HG02938 (cell line): ENCODE measurements around the gene VWA3A.
"Not testable (repeated sequence)": the region's sequence is repeated elsewhere in the genome, so short reads cannot be mapped to it uniquely, and the experiment has no call there.

Experiments used
- ATAC-seq: cut with Tn5 transposase; IDR thresholded peaks from one replicate; pipeline ENCODE4 v1.9.1; 2021; ENCODE audit warnings: mild to moderate bottlenecking, moderate library complexity; ENCODE audit not compliant: unreplicated experiment

Gene VWA3A

GRCh38 chr16:22088642-22089041 is 3.7 kb upstream of the VWA3A start:
- ATAC-seq: no peak

GRCh38 chr16:22089910-22090309 is 2.4 kb upstream of the VWA3A start:
- no peak for ATAC-seq

GRCh38 chr16:22091721-22092120 is 620 bp upstream of the VWA3A start:
- ATAC-seq: no peak

- no peak for ATAC-seq
Measured at GRCh38 chr16:22093331-22093730, 990 bp downstream of the VWA3A start.

- no peak for ATAC-seq
Measured at GRCh38 chr16:22093996-22094395, 1.7 kb downstream of the VWA3A start.

- no peak for ATAC-seq
Measured at GRCh38 chr16:22098405-22099255, 6.3 kb downstream of the VWA3A start.

- ATAC-seq: no peak
Measured at GRCh38 chr16:22099256-22099975, 7.1 kb downstream of the VWA3A start.

GRCh38 chr16:22103441-22103840 is 11.1 kb downstream of the VWA3A start:
- ATAC-seq: no peak

GRCh38 chr16:22109258-22109898 is 17.0 kb downstream of the VWA3A start:
- no peak for ATAC-seq

- ATAC-seq: not testable (repeated sequence)
Measured at GRCh38 chr16:22111629-22112028, 19.3 kb downstream of the VWA3A start.

- ATAC-seq: no peak
Measured at GRCh38 chr16:22116095-22116700, 23.9 kb downstream of the VWA3A start.

GRCh38 chr16:22117609-22118008 is 25.3 kb downstream of the VWA3A start:
- ATAC-seq: no peak

- no peak for ATAC-seq
Measured at GRCh38 chr16:22120440-22120839, 28.1 kb downstream of the VWA3A start.

GRCh38 chr16:22122239-22122638 is 29.9 kb downstream of the VWA3A start:
- no peak for ATAC-seq

- ATAC-seq: no peak
Measured at GRCh38 chr16:22123146-22123545, 30.8 kb downstream of the VWA3A start.

- ATAC-seq: no peak
Measured at GRCh38 chr16:22123759-22124490, 31.6 kb downstream of the VWA3A start.

GRCh38 chr16:22124583-22125284 is 32.4 kb downstream of the VWA3A start:
- ATAC-seq: no peak

- no peak for ATAC-seq
Measured at GRCh38 chr16:22126037-22126558, 33.8 kb downstream of the VWA3A start.

GRCh38 chr16:22128537-22128936 is 36.2 kb downstream of the VWA3A start:
- not testable (repeated sequence) for ATAC-seq

GRCh38 chr16:22130528-22130927 is 38.2 kb downstream of the VWA3A start:
- ATAC-seq: no peak
